Measurements from ENCODE around the gene TELO2.

DNA sequence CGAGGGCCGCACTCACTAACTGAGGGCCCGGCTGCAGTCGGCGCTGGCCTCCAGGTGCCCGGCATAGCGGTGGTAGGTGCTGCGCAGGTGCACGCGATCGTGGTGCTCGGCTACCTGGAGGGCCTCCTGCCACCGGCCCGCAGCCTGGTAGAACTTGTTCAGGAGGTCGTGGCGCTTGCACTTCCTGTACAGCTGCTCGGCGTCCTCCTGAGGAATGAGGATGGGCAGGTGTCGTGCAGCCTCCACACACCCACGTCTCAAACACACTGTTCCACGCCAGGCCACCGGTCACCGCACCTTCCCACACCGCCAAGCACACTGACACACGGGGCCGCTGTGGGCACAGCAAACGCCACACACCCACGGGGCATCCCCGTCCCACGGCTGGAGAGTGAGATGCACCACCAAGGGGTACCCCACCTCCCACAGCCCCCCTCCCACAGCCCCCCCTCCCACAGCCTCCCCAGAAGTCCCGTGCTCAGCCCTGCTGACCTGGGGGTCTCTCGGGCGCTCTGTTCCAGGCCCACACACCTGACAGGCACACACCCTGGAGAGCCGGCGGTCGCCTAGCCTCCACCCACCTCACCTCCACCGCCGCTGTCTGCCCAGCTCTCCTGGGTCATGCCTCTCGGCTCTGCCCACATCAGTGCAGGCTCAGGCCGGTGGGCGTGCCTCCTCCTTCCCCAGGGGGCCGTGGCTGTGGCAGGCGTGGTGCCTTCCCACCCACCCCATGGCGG is 32.9 kb downstream of the TELO2 start:
- TF ChIP-seq, protein P1, sequence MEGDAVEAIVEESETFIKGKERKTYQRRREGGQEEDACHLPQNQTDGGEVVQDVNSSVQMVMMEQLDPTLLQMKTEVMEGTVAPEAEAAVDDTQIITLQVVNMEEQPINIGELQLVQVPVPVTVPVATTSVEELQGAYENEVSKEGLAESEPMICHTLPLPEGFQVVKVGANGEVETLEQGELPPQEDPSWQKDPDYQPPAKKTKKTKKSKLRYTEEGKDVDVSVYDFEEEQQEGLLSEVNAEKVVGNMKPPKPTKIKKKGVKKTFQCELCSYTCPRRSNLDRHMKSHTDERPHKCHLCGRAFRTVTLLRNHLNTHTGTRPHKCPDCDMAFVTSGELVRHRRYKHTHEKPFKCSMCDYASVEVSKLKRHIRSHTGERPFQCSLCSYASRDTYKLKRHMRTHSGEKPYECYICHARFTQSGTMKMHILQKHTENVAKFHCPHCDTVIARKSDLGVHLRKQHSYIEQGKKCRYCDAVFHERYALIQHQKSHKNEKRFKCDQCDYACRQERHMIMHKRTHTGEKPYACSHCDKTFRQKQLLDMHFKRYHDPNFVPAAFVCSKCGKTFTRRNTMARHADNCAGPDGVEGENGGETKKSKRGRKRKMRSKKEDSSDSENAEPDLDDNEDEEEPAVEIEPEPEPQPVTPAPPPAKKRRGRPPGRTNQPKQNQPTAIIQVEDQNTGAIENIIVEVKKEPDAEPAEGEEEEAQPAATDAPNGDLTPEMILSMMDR (IDR thresholded peaks at IDR 0.05), result no peak
- TF ChIP-seq POLR2A (IDR thresholded peaks at IDR 0.05) (no peak), POLR2AphosphoS5 (IDR thresholded peaks at IDR 0.05) (no peak)
